ENCODE results near the gene EGFL6. TPM values are rescaled to one million over a fixed set of nuclear protein-coding genes. Genes with fewer than 3 reads are reported as not detected.
A peak's percentile ranks its signal among the peaks of the same experiment; 100 is the strongest.
"Not testable (repeated sequence)": the region's sequence is repeated elsewhere in the genome, so short reads cannot be mapped to it uniquely, and the experiment has no call there.

EGFL6 gene
- total RNA-seq, 2 donors from 2014 or later = 0.14 to 0.19 TPM

- intact Hi-C loops (cut with DNase I) = loop anchor here (2.0 to 5.0 kb wide), 2 partner anchors 140 to 141 kb away; no protein-coding TSS in a partner anchor
- not testable (repeated sequence) for DNase-seq (ENCODE audit: low spot score)
Observed at GRCh38 chrX:13648336-13648735, 78.9 kb downstream of the EGFL6 start.

GRCh38 chrX:13649838-13650237 is 80.4 kb downstream of the EGFL6 start:
- intact Hi-C loops (cut with DNase I) = loop anchor here (2.0 to 5.0 kb wide), 2 partner anchors 141 to 143 kb away; no protein-coding TSS in a partner anchor
- no peak for DNase-seq (ENCODE audit: low spot score)

GRCh38 chrX:13650318-13650717 is 80.9 kb downstream of the EGFL6 start:
- intact Hi-C loops (cut with DNase I) = no loop called here
- DNase-seq (ENCODE audit: low spot score) = no peak

GRCh38 chrX:13651150-13651549 is 81.7 kb downstream of the EGFL6 start:
- intact Hi-C loops (cut with DNase I) = no loop called here
- no peak for DNase-seq (ENCODE audit: low spot score)

GRCh38 chrX:13652287-13652793 is 82.9 kb downstream of the EGFL6 start:
- intact Hi-C loops (cut with DNase I) = no loop called here
- no peak for DNase-seq (ENCODE audit: low spot score)

- DNase-seq (ENCODE audit: low spot score) = peak; percentile 99
- intact Hi-C loops (cut with DNase I) = no loop called here
Observed at GRCh38 chrX:13652850-13653693, 83.7 kb downstream of the EGFL6 start, which contains the start of gene TCEANC. TSS of gene TCEANC (plus strand) at chrX:13653141. CDS start at chrX:13662509, 9,368 bp downstream.

GRCh38 chrX:13654116-13654515 is 84.7 kb downstream of the EGFL6 start:
- no peak for DNase-seq (ENCODE audit: low spot score)
- intact Hi-C loops (cut with DNase I) = no loop called here

- intact Hi-C loops (cut with DNase I) = loop anchor here in 1 of 2 donors (5.0 kb wide), 2 partner anchors 77 to 377 kb away; partner anchors contain the start of genes OFD1 and TRAPPC2
- no peak for DNase-seq (ENCODE audit: low spot score)
Observed at GRCh38 chrX:13655674-13656073, 86.3 kb downstream of the EGFL6 start.

GRCh38 chrX:13658602-13659001 is 89.2 kb downstream of the EGFL6 start:
- no peak for DNase-seq (ENCODE audit: low spot score)
- intact Hi-C loops (cut with DNase I) = loop anchor here in 1 of 2 donors (5.0 kb wide), 2 partner anchors 74 to 374 kb away; partner anchors contain the start of genes OFD1 and TRAPPC2

- no peak for DNase-seq (ENCODE audit: low spot score)
- intact Hi-C loops (cut with DNase I) = loop anchor here in 1 of 2 donors (5.0 kb wide), 2 partner anchors 73 to 373 kb away; partner anchors contain the start of genes OFD1 and TRAPPC2
Observed at GRCh38 chrX:13659063-13659462, 89.7 kb downstream of the EGFL6 start.

- DNase-seq (ENCODE audit: low spot score) = no peak
- intact Hi-C loops (cut with DNase I) = loop anchor here in 1 of 2 donors (10.0 kb wide), 1 partner anchor 73 kb away; the partner anchor contains the start of genes OFD1 and TRAPPC2
Observed at GRCh38 chrX:13661735-13662288, 92.4 kb downstream of the EGFL6 start.

GRCh38 chrX:13662355-13662791 is 93.0 kb downstream of the EGFL6 start:
- no peak for DNase-seq (ENCODE audit: low spot score)
- intact Hi-C loops (cut with DNase I) = loop anchor here in 1 of 2 donors (10.0 kb wide), 1 partner anchor 72 kb away; the partner anchor contains the start of genes OFD1 and TRAPPC2

- intact Hi-C loops (cut with DNase I) = loop anchor here in 1 of 2 donors (10.0 kb wide), 1 partner anchor 71 kb away; the partner anchor contains the start of genes OFD1 and TRAPPC2
- no peak for DNase-seq (ENCODE audit: low spot score)
Observed at GRCh38 chrX:13664020-13664419, 94.6 kb downstream of the EGFL6 start.

- no peak for DNase-seq (ENCODE audit: low spot score)
- intact Hi-C loops (cut with DNase I) = loop anchor here in 1 of 2 donors (10.0 kb wide), 1 partner anchor 68 kb away; the partner anchor contains the start of genes OFD1 and TRAPPC2
Observed at GRCh38 chrX:13666836-13667235, 97.4 kb downstream of the EGFL6 start.

GRCh38 chrX:13667919-13668318 is 98.5 kb downstream of the EGFL6 start:
- intact Hi-C loops (cut with DNase I) = loop anchor here in 1 of 2 donors (10.0 kb wide), 1 partner anchor 67 kb away; the partner anchor contains the start of genes OFD1 and TRAPPC2
- no peak for DNase-seq (ENCODE audit: low spot score)

- DNase-seq (ENCODE audit: low spot score) = no peak
- intact Hi-C loops (cut with DNase I) = loop anchor here in 1 of 2 donors (10.0 kb wide), 1 partner anchor 66 kb away; the partner anchor contains the start of genes OFD1 and TRAPPC2
Observed at GRCh38 chrX:13669246-13669737, 99.9 kb downstream of the EGFL6 start.

GRCh38 chrX:13669755-13670154 is 100.4 kb downstream of the EGFL6 start:
- not testable (repeated sequence) for DNase-seq (ENCODE audit: low spot score)
- intact Hi-C loops (cut with DNase I) = loop anchor here in 1 of 2 donors (10.0 kb wide), 1 partner anchor 65 kb away; the partner anchor contains the start of genes OFD1 and TRAPPC2

GRCh38 chrX:13670197-13670596 is 100.8 kb downstream of the EGFL6 start:
- no peak for DNase-seq (ENCODE audit: low spot score)
- intact Hi-C loops (cut with DNase I) = no loop called here

GRCh38 chrX:13673016-13673415 is 103.6 kb downstream of the EGFL6 start:
- intact Hi-C loops (cut with DNase I) = no loop called here
- no peak for DNase-seq (ENCODE audit: low spot score)
